Right atrium auricular region (tissue), 2 donors: ENCODE results near the gene AREL1. TPM values are rescaled to one million over a fixed set of nuclear protein-coding genes. Genes with fewer than 3 reads are reported as not detected.

Experiments used
- DNase-seq: peaks from one replicate; pipeline ENCODE4 v3.0.0-alpha.2; 2019; ENCODE audit warnings: low spot score
- H3K27ac ChIP-seq, 2 donors: fragments of 200-600 bp; sonication (generic); 1 replicate in 1 of 2; 2 replicates in 1 of 2; pipeline ENCODE4 v1.5.1; 2016 to 2019
- H3K27me3 ChIP-seq, 2 donors: fragments of 200-600 bp; sonication (generic); one replicate each; pipeline versions ENCODE4 v1.5.1 to v1.6.0; 2017 to 2019
- H3K36me3 ChIP-seq: fragments of 200-600 bp; sonication (generic); one replicate; pipeline ENCODE4 v1.5.1; 2016
- H3K4me1 ChIP-seq, 2 donors: fragments of 200-600 bp; sonication (generic); one replicate each; pipeline versions ENCODE4 v1.5.1 to v1.6.0; 2017 to 2019
- H3K4me3 ChIP-seq, 2 donors: fragments of 200-600 bp; sonication (generic); 1 replicate in 1 of 2; 2 replicates in 1 of 2; pipeline ENCODE4 v1.5.1; 2017 to 2019; ENCODE audit warnings: mild to moderate bottlenecking in 1 of 2, moderate library complexity in 1 of 2
- H3K9me3 ChIP-seq, 2 donors: fragments of 200-600 bp; sonication (generic); one replicate each; pipeline ENCODE4 v1.5.1; 2019
- CTCF ChIP-seq, 2 donors: fragments of 200-600 bp; sonication (generic); IDR thresholded peaks; one replicate each; pipeline ENCODE4 v1.5.1; 2019; ENCODE audit warnings: antibody characterized with exemption in 2 of 2
- total RNA-seq, 2 donors: library from RNA; depleted of rRNA; stranded (reverse); fragments of >200 nt; gene quantifications; one replicate each; pipeline ENCODE4 v1.1.0, GENCODE V29; 2016

Gene AREL1
- total RNA-seq, 2 donors from 2014 or later: 15.6 to 16.3 TPM

DNA sequence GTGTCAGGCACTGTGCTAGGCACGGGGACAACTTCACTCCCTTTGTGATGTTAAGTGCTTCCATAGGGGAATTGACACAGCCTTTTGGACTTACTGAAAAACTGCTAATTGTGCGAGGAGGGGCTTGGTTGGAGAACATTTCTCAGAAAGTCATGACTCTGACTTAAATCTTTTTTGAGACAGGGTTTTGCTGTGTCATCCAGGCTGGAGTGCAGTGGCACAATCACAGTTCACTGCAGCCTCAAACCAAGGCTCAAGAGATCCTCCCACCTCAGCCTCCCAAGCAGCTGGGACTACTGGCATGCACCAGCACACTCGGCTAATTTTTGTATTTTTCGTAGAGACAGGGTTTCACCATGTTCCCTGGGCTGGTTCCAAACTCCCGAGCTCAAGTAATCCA, 90.6 kb downstream of the AREL1 start:
- DNase-seq: no peak
- no peak for TF ChIP-seq CTCF (IDR thresholded peaks at IDR 0.05)
- Histone ChIP-seq H3K4me1 (peaks cover 0 to 39% of the 10 kb centered on the region in 2 donors), H3K9me3 (no peaks in the 10 kb centered on the region), H3K4me3 (no peak overlapping the region), H3K27ac (peak overlapping the region in 1 of 2 donors; percentile 2), H3K27me3 (no peaks in the 10 kb centered on the region), H3K36me3 (no peaks in the 10 kb centered on the region)

GRCh38 chr14:74621556-74621955, 91.3 kb downstream of the AREL1 start:
- no peaks in the 10 kb centered on the region for H3K9me3 ChIP-seq
- no peak overlapping the region for H3K4me3 ChIP-seq
- DNase-seq: no peak
- peaks cover 0 to 46% of the 10 kb centered on the region in 2 donors for H3K4me1 ChIP-seq
- H3K27me3 ChIP-seq: no peaks in the 10 kb centered on the region
- no peak for TF ChIP-seq CTCF (IDR thresholded peaks at IDR 0.05)
- H3K27ac ChIP-seq: peak overlapping the region; percentile 56 to 80
- no peaks in the 10 kb centered on the region for H3K36me3 ChIP-seq

DNA sequence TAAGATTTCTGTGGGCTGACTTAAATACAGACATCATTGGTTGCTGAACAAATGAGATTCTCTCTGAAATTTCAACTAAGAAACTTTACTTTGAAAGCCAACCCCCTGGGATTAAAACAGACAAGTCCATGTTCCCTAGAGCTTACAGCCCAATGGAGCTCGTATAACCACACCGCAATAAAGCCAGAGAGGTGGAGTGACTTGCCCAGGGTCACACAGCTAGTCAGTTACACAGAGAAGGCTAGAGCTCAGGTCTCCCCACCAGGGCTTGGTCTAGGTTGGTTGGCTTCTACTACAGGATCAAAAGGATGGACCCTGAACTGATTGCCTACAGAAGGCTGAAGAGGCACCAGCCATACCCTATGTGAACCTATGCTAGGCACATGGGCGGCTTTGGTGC, 92.0 kb downstream of the AREL1 start:
- Histone ChIP-seq H3K4me3 (no peak overlapping the region), H3K27me3 (no peaks in the 10 kb centered on the region), H3K36me3 (no peaks in the 10 kb centered on the region), H3K27ac (peak overlapping the region; percentile 56 to 80), H3K4me1 (peaks cover 0 to 50% of the 10 kb centered on the region in 2 donors), H3K9me3 (no peaks in the 10 kb centered on the region)
- no peak for DNase-seq
- TF ChIP-seq CTCF (IDR thresholded peaks at IDR 0.05): no peak

DNA sequence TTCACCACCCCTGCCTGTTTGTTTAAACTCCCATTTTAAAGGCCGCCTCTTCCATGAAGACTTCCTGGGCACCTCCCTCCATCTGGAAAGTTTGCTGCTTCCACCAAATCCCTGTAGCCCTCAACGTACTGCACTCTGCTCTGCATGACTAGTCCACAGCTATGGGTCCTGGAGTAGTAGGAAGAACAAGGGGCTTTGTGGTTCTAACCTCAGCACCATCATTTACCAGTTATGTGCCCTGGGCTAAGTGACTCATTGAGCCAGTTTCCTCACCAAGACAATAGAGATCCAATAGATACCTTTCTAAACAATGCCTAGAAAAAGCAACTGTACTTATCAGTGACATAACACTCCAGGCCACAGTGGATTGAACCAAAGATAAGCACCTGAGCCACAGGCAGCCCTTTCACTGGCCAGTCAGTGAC, 92.4 kb downstream of the AREL1 start:
- Histone ChIP-seq H3K9me3 (no peaks in the 10 kb centered on the region), H3K36me3 (no peaks in the 10 kb centered on the region), H3K4me3 (no peak overlapping the region), H3K27me3 (no peaks in the 10 kb centered on the region), H3K27ac (peak overlapping the region; percentile 56 to 80), H3K4me1 (peaks cover 0 to 50% of the 10 kb centered on the region in 2 donors)
- no peak for TF ChIP-seq CTCF (IDR thresholded peaks at IDR 0.05)
- no peak for DNase-seq

DNA sequence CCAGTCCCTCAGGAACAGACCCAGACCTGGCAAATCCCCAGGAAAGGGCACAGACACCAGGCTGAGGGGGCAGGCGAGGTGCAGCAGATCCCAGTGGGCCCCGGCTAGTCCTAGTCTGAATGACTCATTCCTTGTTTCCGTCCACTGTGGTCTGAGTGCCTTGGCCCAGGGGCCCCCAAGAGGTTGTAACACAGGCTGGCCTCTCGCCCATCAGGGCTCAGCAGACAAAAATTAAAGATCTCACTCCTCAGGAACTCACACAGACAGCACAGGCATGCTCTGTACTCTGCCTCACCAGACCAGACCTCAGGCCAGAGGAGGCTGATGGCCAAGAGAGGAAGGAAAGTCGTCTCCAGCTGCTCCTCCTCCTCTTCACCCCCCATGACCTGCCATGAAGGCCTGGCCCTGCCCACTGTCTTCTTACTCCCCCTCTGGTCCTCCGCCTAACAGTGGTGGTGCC, 93.2 kb downstream of the AREL1 start:
- Histone ChIP-seq H3K27ac (peak overlapping the region; percentile 56 to 80), H3K27me3 (no peaks in the 10 kb centered on the region), H3K4me1 (peaks cover 0 to 50% of the 10 kb centered on the region in 2 donors), H3K9me3 (no peaks in the 10 kb centered on the region), H3K4me3 (no peak overlapping the region), H3K36me3 (no peaks in the 10 kb centered on the region)
- no peak for TF ChIP-seq CTCF (IDR thresholded peaks at IDR 0.05)
- DNase-seq: peak; percentile 94
